ENCODE measurements around the gene TSPAN4. TPM values are rescaled to one million over a fixed set of nuclear protein-coding genes. Genes with fewer than 3 reads are reported as not detected.

The TSPAN4 gene
- total RNA-seq, 1 donor from 2014 or later: 40.2 TPM

DNA sequence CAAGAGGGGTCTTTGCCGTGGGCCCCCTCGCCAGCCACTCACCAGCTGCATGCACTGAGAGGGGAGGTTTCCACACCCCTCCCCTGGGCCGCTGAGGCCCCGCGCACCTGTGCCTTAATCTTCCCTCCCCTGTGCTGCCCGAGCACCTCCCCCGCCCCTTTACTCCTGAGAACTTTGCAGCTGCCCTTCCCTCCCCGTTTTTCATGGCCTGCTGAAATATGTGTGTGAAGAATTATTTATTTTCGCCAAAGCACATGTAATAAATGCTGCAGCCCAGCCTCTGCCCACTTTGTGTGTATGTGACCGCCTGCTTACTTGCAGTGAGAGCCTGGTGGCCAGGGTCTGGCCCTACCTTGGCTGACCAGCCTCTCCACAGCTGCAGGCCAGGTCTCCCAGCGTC, 17.7 kb upstream of the TSPAN4 start:
- Mint-ChIP-seq H3K4me3 (no peak overlapping the region), H3K4me1 (peaks cover 21% of the 10 kb centered on the region), H3K27ac (ENCODE audit: unreplicated experiment) (no peak overlapping the region), H3K36me3 (ENCODE audit: low read depth) (no peaks in the 10 kb centered on the region), H3K27me3 (ENCODE audit: low read depth) (peaks cover 36% of the 10 kb centered on the region), H3K9me3 (no peaks in the 10 kb centered on the region)
- no peak for DNase-seq (ENCODE audit: low read depth, low spot score)
- no peak for TF ChIP-seq CTCF (conservative IDR thresholded peaks at IDR 0.05)

- Mint-ChIP-seq H3K27ac (ENCODE audit: unreplicated experiment) (no peak overlapping the region), H3K27me3 (ENCODE audit: low read depth) (peaks cover 42% of the 10 kb centered on the region), H3K36me3 (ENCODE audit: low read depth) (no peaks in the 10 kb centered on the region), H3K9me3 (no peaks in the 10 kb centered on the region), H3K4me3 (no peak overlapping the region), H3K4me1 (peaks cover 21% of the 10 kb centered on the region)
- DNase-seq (ENCODE audit: low read depth, low spot score): no peak
- TF ChIP-seq CTCF (conservative IDR thresholded peaks at IDR 0.05): no peak
These were observed 17.1 kb upstream of the TSPAN4 start for GRCh38 chr11:825366-826226.

- no peak overlapping the region for H3K27ac Mint-ChIP-seq (ENCODE audit: unreplicated experiment)
- DNase-seq (ENCODE audit: low read depth, low spot score): no peak
- peaks cover 21% of the 10 kb centered on the region for H3K4me1 Mint-ChIP-seq
- H3K9me3 Mint-ChIP-seq: no peaks in the 10 kb centered on the region
- no peaks in the 10 kb centered on the region for H3K36me3 Mint-ChIP-seq (ENCODE audit: low read depth)
- H3K27me3 Mint-ChIP-seq (ENCODE audit: low read depth): peaks cover 47% of the 10 kb centered on the region
- H3K4me3 Mint-ChIP-seq: peak overlapping the region; percentile 73
- TF ChIP-seq CTCF (conservative IDR thresholded peaks at IDR 0.05): no peak
These were observed 16.4 kb upstream of the TSPAN4 start for GRCh38 chr11:826227-826621.

DNA sequence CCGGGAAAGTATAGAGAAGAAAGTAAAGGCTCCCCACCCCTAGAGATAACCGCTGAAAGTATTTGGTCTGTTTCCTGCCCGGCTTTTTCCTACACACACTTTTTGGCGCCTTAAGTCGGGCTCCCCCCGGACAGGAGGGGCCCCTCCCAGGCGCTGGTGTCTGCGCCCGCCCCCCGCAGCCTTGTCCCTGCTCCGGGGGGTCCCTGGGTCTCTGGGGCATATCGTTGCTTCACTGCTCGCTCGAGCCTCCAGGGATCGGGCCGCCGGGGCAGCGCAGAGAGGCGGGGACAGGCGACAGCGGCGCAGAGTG, 15.9 kb upstream of the TSPAN4 start:
- no peaks in the 10 kb centered on the region for H3K36me3 Mint-ChIP-seq (ENCODE audit: low read depth)

DNA sequence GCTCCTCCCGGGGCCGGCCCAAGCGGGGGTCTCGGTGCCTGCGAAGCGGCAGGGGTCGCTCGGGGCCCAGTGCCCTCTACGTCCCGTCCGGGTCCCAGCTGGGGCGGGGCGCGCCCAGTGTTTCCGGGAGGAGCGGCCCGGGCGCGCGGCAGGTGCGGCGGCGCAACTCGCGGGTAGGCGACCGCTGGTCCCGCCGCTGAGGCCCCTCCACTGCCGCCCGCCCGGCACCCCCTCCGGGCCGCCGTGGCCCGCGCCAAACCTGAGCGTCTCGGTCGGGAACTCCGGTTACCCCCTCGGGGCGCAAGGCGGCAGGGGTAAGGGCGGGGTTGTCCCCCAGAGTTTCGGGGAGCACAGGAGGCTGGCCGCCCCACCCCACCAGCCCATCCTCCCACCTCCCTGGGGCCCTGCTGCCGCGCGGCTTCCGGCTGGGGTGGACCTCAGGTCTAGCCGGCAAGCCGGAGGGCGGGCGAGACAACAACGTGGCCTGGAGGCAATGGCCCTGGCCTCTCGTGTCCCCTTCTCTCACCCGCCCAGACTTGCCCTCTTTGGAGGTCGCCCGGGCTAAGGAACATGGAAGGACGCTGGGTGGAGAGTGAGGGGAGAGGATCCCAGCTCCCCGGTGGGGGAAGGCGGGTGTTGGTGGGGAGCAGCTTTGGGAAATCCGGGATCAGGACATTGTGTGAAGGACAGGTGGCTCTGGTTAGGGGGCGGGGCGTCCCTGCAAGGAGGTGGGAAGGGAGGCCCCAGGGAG, 15.3 kb upstream of the TSPAN4 start:
- TF ChIP-seq CTCF (conservative IDR thresholded peaks at IDR 0.05): no peak
- DNase-seq (ENCODE audit: low read depth, low spot score): no peak
- no peaks in the 10 kb centered on the region for H3K9me3 Mint-ChIP-seq
- no peaks in the 10 kb centered on the region for H3K36me3 Mint-ChIP-seq (ENCODE audit: low read depth)
- peak overlapping the region; percentile 72 for H3K4me3 Mint-ChIP-seq
- H3K27ac Mint-ChIP-seq (ENCODE audit: unreplicated experiment): no peak overlapping the region
- peaks cover 21% of the 10 kb centered on the region for H3K4me1 Mint-ChIP-seq
- H3K27me3 Mint-ChIP-seq (ENCODE audit: low read depth): peaks cover 58% of the 10 kb centered on the region

More for the DNA sequence above, 15.9 kb upstream of the TSPAN4 start:
- Mint-ChIP-seq H3K9me3 (no peaks in the 10 kb centered on the region), H3K4me1 (peaks cover 21% of the 10 kb centered on the region), H3K27me3 (ENCODE audit: low read depth) (peaks cover 53% of the 10 kb centered on the region), H3K27ac (ENCODE audit: unreplicated experiment) (no peak overlapping the region), H3K4me3 (peak overlapping the region; percentile 73)
- DNase-seq (ENCODE audit: low read depth, low spot score): no peak
- TF ChIP-seq CTCF (conservative IDR thresholded peaks at IDR 0.05): no peak
